Neural crest cell (in vitro differentiated cells): ENCODE measurements around the gene SIGLEC6. TPM values are rescaled to one million over a fixed set of nuclear protein-coding genes. Genes with fewer than 3 reads are reported as not detected.

Experiments used
- DNase-seq: peaks from one replicate; pipeline ENCODE4 v3.0.0; 2021; ENCODE audit warnings: low read depth, mixed read lengths, low spot score
- H3K27ac Mint-ChIP-seq: one replicate; pipeline ENCODE4 v1.8.0; 2021; ENCODE audit warnings: mild to moderate bottlenecking, mixed read lengths; ENCODE audit not compliant: unreplicated experiment
- H3K27me3 Mint-ChIP-seq: 2 replicates; pipeline ENCODE4 v1.8.0; 2021; ENCODE audit warnings: low read depth, mild to moderate bottlenecking, mixed read lengths
- H3K36me3 Mint-ChIP-seq: 2 replicates; pipeline ENCODE4 v1.8.0; 2021; ENCODE audit warnings: low read depth, mild to moderate bottlenecking, mixed read lengths
- H3K4me1 Mint-ChIP-seq: 2 replicates; pipeline ENCODE4 v1.8.0; 2021; ENCODE audit warnings: mixed read lengths
- H3K4me3 Mint-ChIP-seq: one replicate; pipeline ENCODE4 v1.8.0; 2021; ENCODE audit warnings: mild to moderate bottlenecking, mixed read lengths
- H3K9me3 Mint-ChIP-seq: 2 replicates; pipeline ENCODE4 v1.8.0; 2021; ENCODE audit warnings: mixed read lengths
- CTCF ChIP-seq: fragments of 200-600 bp; sonication (generic); conservative IDR thresholded peaks from 2 replicates; pipeline ENCODE4 v1.5.0; 2021; ENCODE audit warnings: antibody characterized with exemption, mild to moderate bottlenecking
- total RNA-seq: library from RNA; stranded (reverse); gene quantifications from 2 replicates; pipeline ENCODE4 v1.2.1, GENCODE V29; 2021

The SIGLEC6 gene
- total RNA-seq, 1 donor from 2014 or later, result not detected

GRCh38 chr19:51529301-51529700, 2.2 kb downstream of the SIGLEC6 start:
- no peak for DNase-seq
- Mint-ChIP-seq H3K9me3 (no peaks in the 10 kb centered on the region), H3K4me1 (no peaks in the 10 kb centered on the region), H3K4me3 (no peak overlapping the region), H3K27ac (no peak overlapping the region), H3K36me3 (no peaks in the 10 kb centered on the region), H3K27me3 (peaks cover 88% of the 10 kb centered on the region)
- no peak for TF ChIP-seq CTCF

DNA sequence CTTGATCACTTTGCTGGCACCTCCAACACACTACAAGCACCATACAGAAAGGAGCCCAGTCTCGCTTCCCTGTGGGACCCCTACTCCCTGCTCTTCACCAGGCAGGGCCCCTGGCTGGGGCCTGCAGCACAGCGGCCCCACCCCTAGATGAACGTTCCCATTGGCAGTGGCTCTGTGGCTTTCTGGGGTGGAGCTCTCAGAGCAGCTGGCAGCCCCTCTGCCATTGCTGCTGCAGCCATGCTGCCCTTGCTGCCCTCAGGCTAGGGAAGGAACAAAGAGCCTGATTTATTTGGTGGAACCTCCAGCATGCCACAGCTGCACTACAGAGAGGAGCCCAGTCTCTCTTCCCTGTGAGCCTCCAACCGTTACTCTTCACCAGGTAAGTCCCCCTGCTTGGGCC, 5.8 kb downstream of the SIGLEC6 start:
- Mint-ChIP-seq H3K4me1 (no peaks in the 10 kb centered on the region), H3K9me3 (no peaks in the 10 kb centered on the region), H3K36me3 (no peaks in the 10 kb centered on the region), H3K27ac (no peak overlapping the region), H3K27me3 (peaks cover 85% of the 10 kb centered on the region), H3K4me3 (no peak overlapping the region)
- TF ChIP-seq CTCF, result no peak
- DNase-seq, result no peak

DNA sequence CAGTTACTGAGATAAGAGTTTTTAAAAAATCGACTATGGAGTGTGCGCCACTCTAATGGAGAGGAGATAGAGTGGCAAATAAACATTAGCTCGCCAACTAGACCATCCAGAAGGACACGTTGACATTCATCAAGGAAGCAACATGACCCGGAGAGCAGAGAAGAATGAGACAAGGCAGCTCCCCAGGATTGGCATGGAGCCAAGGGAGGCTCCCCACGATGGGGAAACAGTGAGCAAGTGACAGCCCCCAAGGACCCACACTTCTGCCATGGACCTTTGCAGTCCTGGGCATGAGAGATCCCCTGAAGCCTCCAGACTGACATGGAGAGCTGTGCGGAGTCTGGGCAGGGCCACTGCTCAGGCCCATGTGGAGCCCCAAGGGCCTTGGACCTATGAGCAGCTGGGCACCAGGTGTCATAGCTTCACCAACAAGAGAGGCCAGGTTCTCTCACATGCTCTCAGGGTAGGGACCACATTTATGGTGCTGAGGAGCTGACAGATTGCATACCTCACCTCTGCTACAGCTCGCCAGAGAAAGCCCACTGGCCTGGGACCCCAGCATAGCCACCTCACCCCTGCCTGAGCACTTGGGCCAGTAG, 6.7 kb downstream of the SIGLEC6 start:
- no peaks in the 10 kb centered on the region for H3K36me3 Mint-ChIP-seq
- DNase-seq, result no peak
- no peaks in the 10 kb centered on the region for H3K9me3 Mint-ChIP-seq
- H3K4me3 Mint-ChIP-seq, result no peak overlapping the region
- no peaks in the 10 kb centered on the region for H3K4me1 Mint-ChIP-seq
- H3K27ac Mint-ChIP-seq, result no peak overlapping the region
- H3K27me3 Mint-ChIP-seq, result peaks cover 76% of the 10 kb centered on the region
- TF ChIP-seq CTCF, result no peak

DNA sequence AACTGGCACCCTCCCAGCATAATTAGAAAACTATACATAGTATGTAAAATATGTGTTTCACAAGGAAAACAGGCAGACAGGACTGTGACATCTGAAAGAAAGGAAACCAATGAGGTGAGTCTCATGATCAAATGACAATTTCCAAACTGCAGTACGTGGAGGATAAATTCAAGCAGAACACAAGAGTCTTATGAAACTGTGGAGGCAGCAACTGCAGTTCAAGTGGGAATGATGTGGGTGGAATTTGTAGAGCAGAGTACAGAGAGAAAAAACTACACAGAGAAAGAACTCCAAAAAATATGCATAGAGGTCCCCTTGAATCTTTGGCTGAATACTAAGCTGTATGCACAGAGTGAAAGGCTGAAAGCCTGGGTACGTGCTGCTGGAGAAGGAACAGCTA, 9.7 kb downstream of the SIGLEC6 start:
- Mint-ChIP-seq H3K36me3 (no peaks in the 10 kb centered on the region), H3K4me1 (no peaks in the 10 kb centered on the region), H3K27me3 (peaks cover 59% of the 10 kb centered on the region), H3K4me3 (no peak overlapping the region), H3K27ac (no peak overlapping the region), H3K9me3 (peaks cover 3% of the 10 kb centered on the region)
- no peak for DNase-seq
- no peak for TF ChIP-seq CTCF

DNA sequence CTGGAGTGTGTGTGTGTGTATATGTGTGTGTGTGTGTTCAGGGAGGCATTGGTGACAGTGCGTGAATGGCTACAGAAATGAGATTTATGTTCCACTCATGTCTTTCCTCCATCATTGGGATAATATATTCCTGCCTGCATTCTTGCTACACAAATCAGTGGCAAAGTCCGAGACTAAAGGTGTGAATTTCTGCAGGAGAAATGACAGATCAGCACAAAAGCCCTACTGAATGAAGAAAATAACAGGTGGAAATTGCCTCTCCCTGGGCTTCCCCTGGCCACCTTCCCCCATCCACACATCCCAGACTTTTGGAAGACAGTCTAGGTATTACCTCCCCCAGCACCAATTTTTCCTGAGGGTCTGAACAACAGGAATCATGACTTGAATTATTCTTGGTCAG, 10.1 kb downstream of the SIGLEC6 start:
- Mint-ChIP-seq H3K36me3 (no peaks in the 10 kb centered on the region), H3K9me3 (peaks cover 3% of the 10 kb centered on the region), H3K27me3 (peaks cover 57% of the 10 kb centered on the region), H3K4me1 (no peaks in the 10 kb centered on the region), H3K4me3 (no peak overlapping the region), H3K27ac (no peak overlapping the region)
- DNase-seq, result no peak
- TF ChIP-seq CTCF, result no peak
